ENCODE data around the gene DLL3. TPM values are rescaled to one million over a fixed set of nuclear protein-coding genes. Genes with fewer than 3 reads are reported as not detected.

The DLL3 gene
- total RNA-seq, 1 donor from 2014 or later: not detected

GRCh38 chr19:39540333-39540673 is 41.6 kb downstream of the DLL3 start:
- peaks cover 10% of the 10 kb centered on the region for H3K4me1 ChIP-seq
- peak overlapping the region; percentile 93 for H3K27ac ChIP-seq
- no peaks in the 10 kb centered on the region for H3K9me3 ChIP-seq
- no peaks in the 10 kb centered on the region for H3K36me3 ChIP-seq
- H3K27me3 ChIP-seq: no peaks in the 10 kb centered on the region
- H3K4me3 ChIP-seq: peak overlapping the region; percentile 66 to 99
- TF ChIP-seq POLR2AphosphoS5 (IDR thresholded peaks at IDR 0.05; ENCODE audit: insufficient read depth in 1 of 2, low read depth in 1 of 2): peak in 1 of 2 donors; percentile 11
- no peak for TF ChIP-seq POLR2A (IDR thresholded peaks at IDR 0.05)
- DNase-seq (ENCODE audit: extremely low spot score in 2 of 2): no peak
- intact Hi-C loops (cut with DNase I): no loop called here

GRCh38 chr19:39542206-39542605 is 43.5 kb downstream of the DLL3 start:
- TF ChIP-seq POLR2A (IDR thresholded peaks at IDR 0.05): no peak
- TF ChIP-seq CTCF (IDR thresholded peaks at IDR 0.05): no peak
- no peak for TF ChIP-seq POLR2AphosphoS5 (IDR thresholded peaks at IDR 0.05; ENCODE audit: insufficient read depth in 1 of 2, low read depth in 1 of 2)
- H3K27me3 ChIP-seq: no peaks in the 10 kb centered on the region
- peaks cover 10% of the 10 kb centered on the region for H3K4me1 ChIP-seq
- no peaks in the 10 kb centered on the region for H3K9me3 ChIP-seq
- no peaks in the 10 kb centered on the region for H3K36me3 ChIP-seq
- no peak overlapping the region for H3K27ac ChIP-seq
- intact Hi-C loops (cut with DNase I): no loop called here
- no peak overlapping the region for H3K4me3 ChIP-seq
- DNase-seq (ENCODE audit: extremely low spot score in 2 of 2): no peak

DNA sequence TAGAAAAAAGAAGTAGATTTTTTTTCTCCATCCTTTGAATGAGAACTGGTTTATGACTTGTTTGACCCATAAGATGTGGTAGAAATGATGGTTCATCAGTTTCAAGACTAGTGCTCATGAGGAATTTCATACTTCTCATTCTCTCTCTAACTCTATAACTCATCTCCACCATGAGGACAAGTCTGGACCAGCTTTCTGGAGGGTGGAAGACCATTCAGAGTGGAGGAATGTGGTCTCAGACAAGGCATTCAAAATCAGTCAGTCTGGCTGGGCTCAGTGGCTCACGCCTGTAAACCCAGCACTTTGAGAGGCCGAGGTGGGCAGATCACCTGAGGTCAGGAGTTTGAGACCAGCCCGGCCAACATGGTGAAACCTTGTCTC is 44.7 kb downstream of the DLL3 start:
- H3K4me3 ChIP-seq: no peak overlapping the region
- H3K4me1 ChIP-seq: peaks cover 7% of the 10 kb centered on the region
- intact Hi-C loops (cut with DNase I): no loop called here

DNA sequence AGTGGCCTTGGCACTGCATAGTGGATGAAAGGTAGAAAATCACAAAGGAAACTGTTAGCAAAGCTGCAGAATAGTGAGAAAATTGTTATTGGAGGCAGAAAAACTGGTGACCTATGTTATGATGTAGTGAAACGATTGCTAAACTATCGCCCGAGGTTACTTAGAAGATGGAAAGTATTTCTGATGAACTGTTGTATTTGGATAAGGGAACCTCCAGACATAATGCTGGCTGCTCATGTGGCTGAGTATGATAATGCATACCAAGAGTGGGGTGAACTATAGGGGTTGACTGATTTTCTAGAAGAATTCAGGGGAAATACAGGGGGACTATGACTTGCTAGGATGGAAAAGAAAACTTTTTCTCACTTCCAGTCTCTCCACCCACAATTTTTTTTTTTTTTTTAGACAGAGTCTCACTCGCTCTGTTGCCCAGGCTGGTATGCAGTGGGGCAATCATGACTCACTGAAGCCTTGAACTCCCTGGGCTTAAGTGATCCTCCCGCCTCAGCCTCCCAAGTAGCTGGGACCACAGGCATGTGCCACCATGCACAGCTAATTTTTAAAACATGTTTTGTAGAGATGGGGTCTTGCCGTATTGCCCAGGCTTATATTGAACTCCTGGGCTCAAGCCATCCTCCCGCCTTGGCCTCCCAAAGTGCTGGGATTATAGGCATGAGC is 45.6 kb downstream of the DLL3 start:
- TF ChIP-seq POLR2AphosphoS5 (IDR thresholded peaks at IDR 0.05; ENCODE audit: insufficient read depth in 1 of 2, low read depth in 1 of 2): no peak
- no peak for TF ChIP-seq CTCF (IDR thresholded peaks at IDR 0.05)
- H3K27ac ChIP-seq: no peak overlapping the region
- no peaks in the 10 kb centered on the region for H3K27me3 ChIP-seq
- H3K4me3 ChIP-seq: no peak overlapping the region
- no peaks in the 10 kb centered on the region for H3K4me1 ChIP-seq
- no peak for DNase-seq (ENCODE audit: extremely low spot score in 2 of 2)
- no peaks in the 10 kb centered on the region for H3K9me3 ChIP-seq
- intact Hi-C loops (cut with DNase I): no loop called here
- H3K36me3 ChIP-seq: no peaks in the 10 kb centered on the region

More for the DNA sequence above, 44.7 kb downstream of the DLL3 start:
- no peaks in the 10 kb centered on the region for H3K9me3 ChIP-seq
- H3K36me3 ChIP-seq: no peaks in the 10 kb centered on the region
- no peak overlapping the region for H3K27ac ChIP-seq
- TF ChIP-seq POLR2A (IDR thresholded peaks at IDR 0.05) (no peak), CTCF (IDR thresholded peaks at IDR 0.05) (no peak), POLR2AphosphoS5 (IDR thresholded peaks at IDR 0.05; ENCODE audit: insufficient read depth in 1 of 2, low read depth in 1 of 2) (no peak)
- H3K27me3 ChIP-seq: no peaks in the 10 kb centered on the region
- DNase-seq (ENCODE audit: extremely low spot score in 2 of 2): no peak

- H3K36me3 ChIP-seq: no peaks in the 10 kb centered on the region
- no peak for DNase-seq (ENCODE audit: extremely low spot score in 2 of 2)
- H3K4me1 ChIP-seq: no peaks in the 10 kb centered on the region
- H3K4me3 ChIP-seq: no peak overlapping the region
- no peaks in the 10 kb centered on the region for H3K9me3 ChIP-seq
- intact Hi-C loops (cut with DNase I): no loop called here
- H3K27ac ChIP-seq: no peak overlapping the region
- no peaks in the 10 kb centered on the region for H3K27me3 ChIP-seq
- no peak for TF ChIP-seq POLR2AphosphoS5 (IDR thresholded peaks at IDR 0.05; ENCODE audit: insufficient read depth in 1 of 2, low read depth in 1 of 2)
- TF ChIP-seq POLR2A (IDR thresholded peaks at IDR 0.05): no peak
- TF ChIP-seq CTCF (IDR thresholded peaks at IDR 0.05): no peak
Measured at GRCh38 chr19:39544911-39545310, 46.2 kb downstream of the DLL3 start.
